Kidney (tissue), 14 donors: Measurements from ENCODE around the gene FBN1. TPM values are rescaled to one million over a fixed set of nuclear protein-coding genes. Genes with fewer than 3 reads are reported as not detected.

Experiments
- DNase-seq, 5 donors: peaks; one replicate each; pipeline ENCODE4 v3.0.0-alpha.2; 2013 to 2020
- FAIRE-seq: peaks from 2 replicates; lab custom pipeline; 2012; peaks lifted over from hg19 to GRCh38; lab: Jason Lieb, UNC
- H3K27ac ChIP-seq, 2 donors: one replicate each; pipeline ENCODE4 v1.7.0; 2013; ENCODE audit warnings: low read depth in 2 of 2, low read length in 2 of 2, inconsistent platforms in 1 of 2
- H3K27me3 ChIP-seq: one replicate; pipeline ENCODE4 v1.7.1; 2013; ENCODE audit warnings: low read length, inconsistent platforms; ENCODE audit not compliant: control insufficient read depth, insufficient read depth
- H3K36me3 ChIP-seq, 3 donors: one replicate each; pipeline versions ENCODE4 v1.7.0 to v1.7.1; 2013; ENCODE audit warnings: low read length in 3 of 3, control low read depth in 1 of 3, inconsistent platforms in 1 of 3; ENCODE audit not compliant: insufficient read depth in 3 of 3, control insufficient read depth in 2 of 3
- H3K4me1 ChIP-seq, 3 donors: one replicate each; pipeline versions ENCODE4 v1.7.0 to v1.7.1; 2013; ENCODE audit warnings: low read length in 3 of 3, inconsistent platforms in 1 of 3, low read depth in 1 of 3; ENCODE audit not compliant: control insufficient read depth in 2 of 3, insufficient read depth in 2 of 3
- H3K4me3 ChIP-seq, 3 donors: one replicate each; pipeline versions ENCODE4 v1.7.0 to v1.8.1; 2013; ENCODE audit warnings: low read length in 3 of 3, control low read depth in 1 of 3, inconsistent platforms in 1 of 3
- H3K9ac ChIP-seq, 3 donors: one replicate each; pipeline versions ENCODE4 v1.7.0 to v1.7.1; 2013; ENCODE audit warnings: low read length in 3 of 3, control low read depth in 1 of 3, inconsistent platforms in 1 of 3
- H3K9me3 ChIP-seq, 3 donors: one replicate each; pipeline versions ENCODE4 v1.7.0 to v1.7.1; 2013; ENCODE audit warnings: low read length in 3 of 3, control low read depth in 1 of 3, inconsistent platforms in 1 of 3; ENCODE audit not compliant: control insufficient read depth in 2 of 3, insufficient read depth in 1 of 3
- intact Hi-C: fragments of 100-400 bp; cut with DNase I; formaldehyde crosslinking; loops from one replicate; pipeline ENCODE4 v1.11.1; 2022
- polyA plus RNA-seq: library from polyadenylated mRNA; stranded (reverse); fragments of 350-450 nt; fragmentation: Illumina TruSeq; extraction: RNeasy Lipid Tissue Mini Kit (QIAGEN cat#74804); gene quantifications from one replicate; pipeline ENCODE4 v1.2.3, GENCODE V29; 2014; ENCODE audit warnings: low read depth, low replicate concordance; ENCODE audit not compliant: insufficient read depth
- total RNA-seq: library from RNA; stranded (reverse); fragmentation: NEBNext Ultra II Directional; extraction: Animal tissue kit (Norgen Biotek cat#: 25700); gene quantifications from one replicate; pipeline ENCODE4 v1.2.1, GENCODE V29; 2021
- TF ChIP-seq, protein P1 (sequence below): IDR thresholded peaks from 3 replicates; pipeline ENCODE4 v1.5.1; 2012; ENCODE audit warnings: mild to moderate bottlenecking, moderate library complexity, borderline replicate concordance; ENCODE audit not compliant: insufficient read depth; ENCODE audit errors: extremely low read depth
- donor health status: control.
- donor health status: control.
- donor health status: control.
- donor health status: control.
- donor health status: control.
- donor health status: DM: yes; HTN: yes; CAD: no.
- donor health status: Normal renal cell carcinoma (clear cell type).

The FBN1 gene
- total and polyA plus RNA-seq, 2 donors from 2014 or later, result 2.4 to 30.8 TPM

- FAIRE-seq (no peak), DNase-seq (no peak)
- Histone ChIP-seq H3K36me3 (no peaks in the 10 kb centered on the region), H3K4me3 (no peak overlapping the region), H3K4me1 (no peaks in the 10 kb centered on the region), H3K9ac (no peak overlapping the region), H3K27me3 (no peaks in the 10 kb centered on the region), H3K9me3 (no peaks in the 10 kb centered on the region), H3K27ac (no peak overlapping the region)
- TF ChIP-seq, protein P1, sequence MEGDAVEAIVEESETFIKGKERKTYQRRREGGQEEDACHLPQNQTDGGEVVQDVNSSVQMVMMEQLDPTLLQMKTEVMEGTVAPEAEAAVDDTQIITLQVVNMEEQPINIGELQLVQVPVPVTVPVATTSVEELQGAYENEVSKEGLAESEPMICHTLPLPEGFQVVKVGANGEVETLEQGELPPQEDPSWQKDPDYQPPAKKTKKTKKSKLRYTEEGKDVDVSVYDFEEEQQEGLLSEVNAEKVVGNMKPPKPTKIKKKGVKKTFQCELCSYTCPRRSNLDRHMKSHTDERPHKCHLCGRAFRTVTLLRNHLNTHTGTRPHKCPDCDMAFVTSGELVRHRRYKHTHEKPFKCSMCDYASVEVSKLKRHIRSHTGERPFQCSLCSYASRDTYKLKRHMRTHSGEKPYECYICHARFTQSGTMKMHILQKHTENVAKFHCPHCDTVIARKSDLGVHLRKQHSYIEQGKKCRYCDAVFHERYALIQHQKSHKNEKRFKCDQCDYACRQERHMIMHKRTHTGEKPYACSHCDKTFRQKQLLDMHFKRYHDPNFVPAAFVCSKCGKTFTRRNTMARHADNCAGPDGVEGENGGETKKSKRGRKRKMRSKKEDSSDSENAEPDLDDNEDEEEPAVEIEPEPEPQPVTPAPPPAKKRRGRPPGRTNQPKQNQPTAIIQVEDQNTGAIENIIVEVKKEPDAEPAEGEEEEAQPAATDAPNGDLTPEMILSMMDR, result no peak
- intact Hi-C loops, result no loop called here
Observed at GRCh38 chr15:48381861-48382260, 263.6 kb downstream of the FBN1 start.

DNA sequence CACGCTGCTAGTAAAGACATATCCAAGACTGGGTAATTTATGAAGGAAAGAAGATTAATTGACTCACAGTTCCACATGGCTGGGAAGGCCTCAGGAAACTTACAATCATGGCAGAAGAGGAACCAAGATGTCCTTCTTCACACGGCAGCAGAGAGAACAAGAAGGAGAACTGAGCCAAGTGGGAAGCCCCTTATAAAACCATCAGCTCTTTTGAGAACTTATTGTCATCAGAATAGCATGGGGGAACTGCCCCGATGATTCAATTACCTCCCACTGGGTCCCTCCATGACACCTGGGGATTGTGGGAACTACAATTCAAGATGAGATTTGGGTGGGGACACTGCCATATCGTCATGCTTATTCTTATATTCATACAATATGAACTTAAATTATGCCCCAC, 265.3 kb downstream of the FBN1 start:
- DNase-seq, result no peak
- intact Hi-C loops, result no loop called here
- Histone ChIP-seq H3K27me3 (no peaks in the 10 kb centered on the region), H3K9ac (no peak overlapping the region), H3K36me3 (no peaks in the 10 kb centered on the region), H3K4me3 (no peak overlapping the region), H3K9me3 (no peaks in the 10 kb centered on the region), H3K27ac (no peak overlapping the region), H3K4me1 (no peaks in the 10 kb centered on the region)
- TF ChIP-seq, protein P1, result no peak
- no peak for FAIRE-seq

DNA sequence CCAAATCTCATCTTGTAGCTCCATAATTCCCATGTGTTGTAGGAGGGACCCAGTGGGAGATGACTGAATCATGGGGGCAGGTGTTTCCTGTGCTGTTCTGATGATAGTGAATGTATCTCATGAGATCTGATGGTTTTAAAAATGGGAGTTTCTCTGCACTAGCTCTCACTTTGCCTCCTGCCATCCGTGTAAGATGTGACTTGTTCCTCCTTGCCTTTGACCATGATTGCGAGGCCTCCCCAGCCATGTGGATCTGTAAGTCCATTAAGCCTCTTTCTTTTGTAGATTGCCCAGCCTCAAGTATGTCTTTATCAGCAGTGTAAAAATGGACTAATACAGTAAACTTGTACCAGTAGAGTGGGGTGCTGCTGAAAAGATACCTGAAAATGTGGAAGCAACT, 269.7 kb downstream of the FBN1 start:
- Histone ChIP-seq H3K4me3 (no peak overlapping the region), H3K9me3 (no peaks in the 10 kb centered on the region), H3K36me3 (no peaks in the 10 kb centered on the region), H3K4me1 (no peaks in the 10 kb centered on the region), H3K27ac (no peak overlapping the region), H3K9ac (no peak overlapping the region), H3K27me3 (no peaks in the 10 kb centered on the region)
- no peak for FAIRE-seq
- intact Hi-C loops, result no loop called here
- TF ChIP-seq, protein P1, result no peak
- DNase-seq, result no peak

- TF ChIP-seq, protein P1, result no peak
- no peak overlapping the region for H3K9ac ChIP-seq
- H3K36me3 ChIP-seq, result no peaks in the 10 kb centered on the region
- DNase-seq (no peak), FAIRE-seq (no peak)
- no peak overlapping the region for H3K4me3 ChIP-seq
- H3K27me3 ChIP-seq, result no peaks in the 10 kb centered on the region
- intact Hi-C loops, result no loop called here
- no peak overlapping the region for H3K27ac ChIP-seq
- no peaks in the 10 kb centered on the region for H3K4me1 ChIP-seq
- no peaks in the 10 kb centered on the region for H3K9me3 ChIP-seq
Observed at GRCh38 chr15:48374472-48374871, 271.0 kb downstream of the FBN1 start.
